SK-N-SH (cell line): ENCODE results near the gene ANXA8. TPM values are rescaled to one million over a fixed set of nuclear protein-coding genes. Genes with fewer than 3 reads are reported as not detected.
"Not testable (repeated sequence)": the region's sequence is repeated elsewhere in the genome, so short reads cannot be mapped to it uniquely, and the experiment has no call there.

Experiments
- CTCF ChIA-PET: fragments of 300-600, 350-600 bp; formaldehyde crosslinking; extraction: SDS; loops from one replicate; lab custom pipeline; 2021; lab: Yijun Ruan, JAX
- POLR2A ChIA-PET: fragments of 350-600 bp; sonication (Branson Sonifier 250); formaldehyde crosslinking; extraction: SDS; loops from one replicate; lab custom pipeline; 2020; ENCODE audit warnings: antibody characterized with exemption, inconsistent platforms; lab: Yijun Ruan, JAX
- DNase-seq: peaks from one replicate; pipeline ENCODE4 v3.0.0; 2012
- H2AFZ ChIP-seq: fragments of 200-600 bp; sonication (generic); 2 replicates; pipeline ENCODE4 v1.8.1; 2016; ENCODE audit warnings: antibody characterized with exemption, mild to moderate bottlenecking, low read depth
- H3F3A ChIP-seq: fragments of 200-600 bp; sonication (generic); replicated peaks from 2 replicates; pipeline ENCODE3; 2016; ENCODE audit warnings: antibody characterized with exemption, mild to moderate bottlenecking; ENCODE audit not compliant: insufficient read depth
- H3K27ac ChIP-seq, 2 experiments: fragments of 200-500 bp in 1 of 2; fragments of 200-600 bp in 1 of 2; sonication (Bioruptor generic) in 1 of 2; sonication (generic), shearing (Covaris generic) in 1 of 2; 2 replicates each; pipeline versions ENCODE4 v1.5.1 to v1.6.1; 2014 to 2016; ENCODE audit warnings: low read depth in 2 of 2, inconsistent platforms in 1 of 2, low read length in 1 of 2, mild to moderate bottlenecking in 1 of 2, mixed read lengths in 1 of 2
- H3K27me3 ChIP-seq: fragments of 200-600 bp; sonication (generic), shearing (Covaris generic); 2 replicates; pipeline ENCODE4 v1.6.1; 2016; ENCODE audit warnings: mixed run types; ENCODE audit not compliant: insufficient read depth
- H3K36me3 ChIP-seq, 2 experiments: fragments of 200-500 bp in 1 of 2; fragments of 200-600 bp in 1 of 2; sonication (Bioruptor generic) in 1 of 2; sonication (generic) in 1 of 2; replicated peaks in 1 of 2; 2 replicates each; pipeline versions ENCODE3 to v1.5.1; 2014 to 2016; ENCODE audit warnings: low read length in 1 of 2, mild to moderate bottlenecking in 1 of 2; ENCODE audit not compliant: insufficient read depth in 2 of 2, control insufficient read depth in 1 of 2
- H3K4me1 ChIP-seq, 2 experiments: fragments of 200-500 bp in 1 of 2; fragments of 200-600 bp in 1 of 2; sonication (Bioruptor generic) in 1 of 2; sonication (generic), shearing (Covaris generic) in 1 of 2; 2 replicates each; pipeline versions ENCODE4 v1.5.1 to v1.6.1; 2014 to 2016; ENCODE audit warnings: low read depth in 1 of 2, low read length in 1 of 2, mixed run types in 1 of 2; ENCODE audit not compliant: insufficient read depth in 2 of 2, control insufficient read depth in 1 of 2
- H3K4me2 ChIP-seq: fragments of 200-600 bp; sonication (generic), shearing (Covaris generic); 2 replicates; pipeline ENCODE4 v1.6.1; 2017; ENCODE audit warnings: mixed run types
- H3K4me3 ChIP-seq, 2 experiments: fragments of 200-500 bp in 1 of 2; fragments of 200-600 bp in 1 of 2; sonication (Bioruptor generic) in 1 of 2; sonication (generic), shearing (Covaris generic) in 1 of 2; 2 replicates each; pipeline versions ENCODE4 v1.5.1 to v1.8.1; 2014 to 2016; ENCODE audit warnings: low read depth in 2 of 2, inconsistent platforms in 1 of 2, low read length in 1 of 2, mild to moderate bottlenecking in 1 of 2, mixed read lengths in 1 of 2, moderate library complexity in 1 of 2
- H3K79me2 ChIP-seq: fragments of 200-600 bp; sonication (generic); 2 replicates; pipeline ENCODE4 v1.8.1; 2017; ENCODE audit warnings: mild to moderate bottlenecking; ENCODE audit not compliant: insufficient read depth
- H3K9ac ChIP-seq: fragments of 200-600 bp; sonication (generic); 2 replicates; pipeline ENCODE4 v1.6.1; 2017; ENCODE audit warnings: mixed run types
- H3K9me2 ChIP-seq: fragments of 200-600 bp; sonication (generic); 2 replicates; pipeline ENCODE4 v1.6.1; 2017; ENCODE audit warnings: mixed run types
- H3K9me3 ChIP-seq: fragments of 200-600 bp; sonication (generic); 2 replicates; pipeline ENCODE4 v1.6.1; 2017; ENCODE audit warnings: mixed run types, mild to moderate bottlenecking, moderate library complexity
- H4K20me1 ChIP-seq: fragments of 200-600 bp; sonication (generic); 2 replicates; pipeline ENCODE4 v1.6.1; 2017; ENCODE audit warnings: mild to moderate bottlenecking, mixed run types; ENCODE audit not compliant: insufficient read depth
- FOSL2 ChIP-seq: IDR thresholded peaks from 2 replicates; pipeline ENCODE4 v1.4.0; 2012; ENCODE audit warnings: low read depth, mild to moderate bottlenecking, moderate library complexity, borderline replicate concordance
- FOXJ3 ChIP-seq: sonication (generic); formaldehyde crosslinking; IDR thresholded peaks from 2 replicates; pipeline ENCODE4 v1.5.1; 2020; ENCODE audit warnings: mild to moderate bottlenecking, missing genetic modification reagents
- MEF2A ChIP-seq: IDR thresholded peaks from 2 replicates; pipeline ENCODE4 v1.4.0; 2012; ENCODE audit warnings: low read depth, borderline replicate concordance
- MXI1 ChIP-seq: IDR thresholded peaks from 2 replicates; pipeline ENCODE4 v1.6.1; 2012; ENCODE audit warnings: mild to moderate bottlenecking, low read depth, low read length, improper control_type of control experiment
- NFIC ChIP-seq: IDR thresholded peaks from 2 replicates; pipeline ENCODE4 v1.4.0; 2012; ENCODE audit warnings: borderline replicate concordance
- RAD21 ChIP-seq: IDR thresholded peaks from 2 replicates; pipeline ENCODE4 v1.6.1; 2012; ENCODE audit warnings: mild to moderate bottlenecking, low read length
- YY1 ChIP-seq: IDR thresholded peaks from 2 replicates; pipeline ENCODE4 v1.4.0; 2012; ENCODE audit warnings: low read depth, mild to moderate bottlenecking
- WGBS: methylation state at CpG from one replicate; pipeline ENCODE4 v1.1.6; 2017; ENCODE audit warnings: low lambda C conversion rate; 5-methylcytosine and 5-hydroxymethylcytosine counted together
- polyA plus RNA-seq, 3 experiments: library from polyadenylated mRNA; depleted of rRNA; stranded (reverse); fragments of >200 nt; gene quantifications; 2 replicates each; pipeline ENCODE4 v1.2.3, GENCODE V29; 2012

The ANXA8 gene
- polyA plus RNA-seq, 1 of the 3 experiments (the other 2 are of a cell fraction): 0.15 TPM

DNA sequence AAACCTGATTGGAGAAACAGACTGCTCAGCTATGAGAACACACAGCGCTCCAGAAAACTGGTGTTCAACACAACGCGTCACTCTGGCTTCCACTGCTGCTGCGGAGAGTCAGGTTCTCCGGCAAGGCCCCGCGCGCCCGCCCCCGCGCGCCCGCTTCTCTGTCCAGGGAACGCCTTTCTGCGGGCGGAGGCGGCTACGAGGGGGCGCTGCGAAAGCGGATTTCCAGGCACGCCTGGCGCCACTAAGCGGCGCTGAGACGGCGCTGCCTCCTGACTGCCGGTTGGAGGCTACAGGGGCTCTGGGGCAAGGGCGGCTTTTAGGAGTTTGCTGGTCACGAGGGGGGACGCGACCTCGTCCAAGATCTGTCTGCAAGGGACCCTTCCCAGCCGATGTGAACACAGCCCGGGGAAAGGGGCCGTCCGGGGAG lies 22.6 kb downstream of the ANXA8 start:
- peak; percentile 26; the same call in 1 of the 2 replicates for TF ChIP-seq RAD21
- H3K27me3 ChIP-seq, DNase-seq, H3K9me3 ChIP-seq, POLR2A ChIA-PET, H3K79me2 ChIP-seq, H3K9me2 ChIP-seq, H3F3A ChIP-seq, H4K20me1 ChIP-seq, H3K4me1 ChIP-seq, CTCF ChIA-PET, H3K36me3 ChIP-seq: not testable (repeated sequence)
- peak overlapping the region in 1 of 2 experiments; percentile 61; a peak in 2 of 4 replicates for H3K27ac ChIP-seq
- H3K9ac ChIP-seq: peak overlapping the region; percentile 52; the same call in 1 of the 2 replicates
- peak overlapping the region; percentile 74; the same call in 1 of the 2 replicates for H2AFZ ChIP-seq
- H3K4me3 ChIP-seq: peak overlapping the region in 1 of 2 experiments; percentile 21; a peak in 2 of 4 replicates
- WGBS: 6% methylated on average over 19 of the region's 37 CpGs
- peak overlapping the region; percentile 55; the same call in 1 of the 2 replicates for H3K4me2 ChIP-seq

DNA sequence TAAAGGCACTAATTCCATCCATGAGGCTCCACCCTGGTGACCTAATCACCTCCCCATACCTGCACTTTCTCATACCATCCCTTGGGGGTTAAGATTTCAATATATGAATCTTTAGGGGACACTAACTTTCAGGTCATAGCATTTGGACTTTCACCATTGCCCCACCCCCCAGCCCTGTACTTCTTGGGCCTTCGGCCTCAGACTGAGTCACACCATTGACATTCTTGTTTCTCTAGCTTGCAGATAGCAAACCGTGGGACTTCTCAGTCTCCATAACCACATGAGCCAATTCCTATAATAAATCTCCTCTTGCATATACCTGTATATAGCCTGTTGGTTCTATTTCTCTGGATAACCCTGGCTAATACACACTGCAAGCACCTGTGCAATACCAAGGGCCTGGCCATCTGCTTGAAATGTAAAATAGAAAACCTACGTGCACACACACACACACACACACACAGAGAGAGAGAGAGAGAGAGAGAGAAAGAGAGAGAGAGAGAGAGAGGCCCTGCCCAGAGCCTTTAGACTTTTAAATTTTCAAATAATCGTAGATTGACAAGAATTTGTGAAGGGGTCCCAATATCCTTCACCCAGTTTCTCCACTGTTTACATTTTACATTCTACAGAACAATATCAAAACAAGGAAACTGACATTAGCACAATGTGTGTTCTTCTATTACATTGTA lies 25.3 kb downstream of the ANXA8 start:
- H3K27ac ChIP-seq: no peak overlapping the region
- no peak overlapping the region for H3K4me2 ChIP-seq

DNA sequence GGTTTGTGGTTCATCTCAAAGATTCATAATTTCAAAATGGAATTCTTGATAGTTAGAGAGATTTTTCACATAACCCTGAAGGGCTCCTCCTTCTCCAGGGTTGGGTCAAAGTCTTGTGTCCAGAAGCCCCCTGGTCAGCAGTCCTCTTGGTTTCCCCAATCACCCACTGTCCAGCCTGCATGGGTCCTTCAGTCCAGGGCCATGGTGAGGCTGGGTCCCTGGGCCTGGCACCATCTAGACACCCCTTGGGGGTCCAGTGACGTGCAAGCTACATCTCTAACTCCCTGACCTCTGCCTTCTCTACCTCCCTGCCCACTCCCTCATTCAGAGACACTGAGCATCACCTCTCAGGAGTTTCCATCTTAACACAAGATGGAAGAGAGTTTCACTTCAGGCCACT lies 26.1 kb downstream of the ANXA8 start:
- H3K9ac ChIP-seq: no peak overlapping the region
- H2AFZ ChIP-seq: no peak overlapping the region; the same call in 1 of the 2 replicates
- no peaks in the 10 kb centered on the region for H3K9me2 ChIP-seq
- TF ChIP-seq NFIC (no peak), YY1 (no peak), MEF2A (no peak)
- no peak for DNase-seq
- no peaks in the 10 kb centered on the region for H3K9me3 ChIP-seq
- no peaks in the 10 kb centered on the region for H3K36me3 ChIP-seq
- ChIA-PET POLR2A (no interaction called here), CTCF (no interaction called here)
- no peaks in the 10 kb centered on the region for H3K79me2 ChIP-seq
- H3K27me3 ChIP-seq: no peaks in the 10 kb centered on the region
- H3K4me1 ChIP-seq: peaks cover 0 to 3% of the 10 kb centered on the region in 2 experiments; a peak in 1 of 4 replicates
- no peaks in the 10 kb centered on the region for H4K20me1 ChIP-seq
- no peak overlapping the region for H3K27ac ChIP-seq
- no peak overlapping the region for H3K4me3 ChIP-seq
- no peak overlapping the region for H3K4me2 ChIP-seq
- 86% methylated on average over 1 of the region's 1 CpG for WGBS
- H3F3A ChIP-seq: no peaks in the 10 kb centered on the region

More for the DNA sequence above, 25.3 kb downstream of the ANXA8 start:
- ChIA-PET POLR2A (no interaction called here), CTCF (no interaction called here)
- TF ChIP-seq MXI1: no peak
- TF ChIP-seq FOSL2: peak; percentile 30; the same call in 1 of the 2 replicates
- no peak for TF ChIP-seq FOXJ3 (CRISPR knock-in tag)
- peak overlapping the region; percentile 70; the same call in 1 of the 2 replicates for H2AFZ ChIP-seq
- no peaks in the 10 kb centered on the region for H3K9me2 ChIP-seq
- DNase-seq: no peak
- 48% methylated on average over 4 of the region's 4 CpGs for WGBS
- H3K4me3 ChIP-seq: no peak overlapping the region
- H4K20me1 ChIP-seq: no peaks in the 10 kb centered on the region
- H3F3A ChIP-seq: no peaks in the 10 kb centered on the region
- no peak overlapping the region for H3K9ac ChIP-seq
- H3K27me3 ChIP-seq: no peaks in the 10 kb centered on the region
- no peaks in the 10 kb centered on the region for H3K9me3 ChIP-seq
- peaks cover 0 to 3% of the 10 kb centered on the region in 2 experiments; a peak in 1 of 4 replicates for H3K4me1 ChIP-seq
- H3K36me3 ChIP-seq: no peaks in the 10 kb centered on the region
- no peaks in the 10 kb centered on the region for H3K79me2 ChIP-seq
